NCI-H2196 (cell line): ENCODE measurements around the gene ACCSL.

ENCODE experiments used
- DNase-seq: peaks from one replicate; lab custom pipeline; 2025; ENCODE audit not compliant: unreplicated experiment; lab: John Stamatoyannopoulos, UW

ACCSL gene

GRCh38 chr11:44047931-44048431 is at the start of gene ACCSL:
Gene ACCSL, plus strand, starts transcription at chr11:44047981. Its CDS starts 56 bp downstream, at chr11:44048037.
- DNase-seq: no peak

- no peak for DNase-seq
These were observed 49.5 kb upstream of the ACCSL start for GRCh38 chr11:43998308-43998707.

- no peak for DNase-seq
These were observed 47.0 kb upstream of the ACCSL start for GRCh38 chr11:44000731-44001130.

- DNase-seq: no peak
These were observed 45.3 kb upstream of the ACCSL start for GRCh38 chr11:44002191-44003093.

GRCh38 chr11:44003736-44004451 is 43.9 kb upstream of the ACCSL start:
- DNase-seq: no peak

GRCh38 chr11:44004452-44005062 is 43.2 kb upstream of the ACCSL start:
- DNase-seq: no peak

GRCh38 chr11:44005063-44005701 is 42.6 kb upstream of the ACCSL start:
- no peak for DNase-seq

GRCh38 chr11:44005956-44006355 is 41.8 kb upstream of the ACCSL start:
- no peak for DNase-seq

GRCh38 chr11:44006917-44007361 is 40.8 kb upstream of the ACCSL start:
- DNase-seq: no peak

GRCh38 chr11:44007481-44008087 is 40.2 kb upstream of the ACCSL start:
- DNase-seq: no peak

GRCh38 chr11:44008088-44008501 is 39.7 kb upstream of the ACCSL start:
- no peak for DNase-seq

GRCh38 chr11:44008698-44009097 is 39.1 kb upstream of the ACCSL start:
- DNase-seq: no peak

GRCh38 chr11:44010789-44011251 is 37.0 kb upstream of the ACCSL start:
- no peak for DNase-seq

- no peak for DNase-seq
These were observed 36.0 kb upstream of the ACCSL start for GRCh38 chr11:44011797-44012196.

- no peak for DNase-seq
These were observed 32.7 kb upstream of the ACCSL start for GRCh38 chr11:44014968-44015623.

- no peak for DNase-seq
These were observed 32.2 kb upstream of the ACCSL start for GRCh38 chr11:44015624-44016007.

GRCh38 chr11:44016131-44016530 is 31.6 kb upstream of the ACCSL start:
- DNase-seq: no peak

GRCh38 chr11:44016546-44017442 is 31.0 kb upstream of the ACCSL start:
- no peak for DNase-seq
